GM18520 (cell line): Measurements from ENCODE around the gene PPP1R9A.

Experiments used
- ATAC-seq: cut with Tn5 transposase; IDR thresholded peaks from one replicate; pipeline ENCODE4 v1.9.1; 2021; ENCODE audit not compliant: unreplicated experiment

Gene PPP1R9A

GRCh38 chr7:95191795-95192194 is 284.4 kb downstream of the PPP1R9A start:
- ATAC-seq: no peak

GRCh38 chr7:95198863-95199262 is 291.5 kb downstream of the PPP1R9A start:
- no peak for ATAC-seq

- ATAC-seq: no peak
Measured at GRCh38 chr7:95199779-95200558, 292.6 kb downstream of the PPP1R9A start.

- ATAC-seq: no peak
Measured at GRCh38 chr7:95200741-95201140, 293.3 kb downstream of the PPP1R9A start.

- no peak for ATAC-seq
Measured at GRCh38 chr7:95201727-95202126, 294.3 kb downstream of the PPP1R9A start.

- ATAC-seq: no peak
Measured at GRCh38 chr7:95204618-95205017, 297.2 kb downstream of the PPP1R9A start.

- ATAC-seq: no peak
Measured at GRCh38 chr7:95205665-95206225, 298.4 kb downstream of the PPP1R9A start.

GRCh38 chr7:95209276-95209675 is 301.9 kb downstream of the PPP1R9A start:
- ATAC-seq: no peak

GRCh38 chr7:95209788-95210187 is 302.4 kb downstream of the PPP1R9A start:
- no peak for ATAC-seq

- no peak for ATAC-seq
Measured at GRCh38 chr7:95213148-95213547, 305.8 kb downstream of the PPP1R9A start.

GRCh38 chr7:95213809-95214492 is 306.6 kb downstream of the PPP1R9A start:
- ATAC-seq: no peak

- no peak for ATAC-seq
Measured at GRCh38 chr7:95219721-95220120, 312.3 kb downstream of the PPP1R9A start.

GRCh38 chr7:95220328-95220727 is 312.9 kb downstream of the PPP1R9A start:
- no peak for ATAC-seq

GRCh38 chr7:95225301-95225700 is 317.9 kb downstream of the PPP1R9A start:
- no peak for ATAC-seq

- no peak for ATAC-seq
Measured at GRCh38 chr7:95229301-95229700, 321.9 kb downstream of the PPP1R9A start.

- ATAC-seq: no peak
Measured at GRCh38 chr7:95238252-95238943, 331.0 kb downstream of the PPP1R9A start.

GRCh38 chr7:95240921-95241320 is 333.5 kb downstream of the PPP1R9A start:
- no peak for ATAC-seq

- no peak for ATAC-seq
Measured at GRCh38 chr7:95242266-95242665, 334.9 kb downstream of the PPP1R9A start.

- no peak for ATAC-seq
Measured at GRCh38 chr7:95244616-95245015, 337.2 kb downstream of the PPP1R9A start.

- no peak for ATAC-seq
Measured at GRCh38 chr7:95245828-95246500, 338.6 kb downstream of the PPP1R9A start.

GRCh38 chr7:95246831-95247370 is 339.5 kb downstream of the PPP1R9A start:
- no peak for ATAC-seq
